ENCODE data around the gene HERC2.
"Not testable (repeated sequence)": the region's sequence is repeated elsewhere in the genome, so short reads cannot be mapped to it uniquely, and the experiment has no call there.

Gene HERC2

GRCh38 chr15:28169366-28169765 is 152.6 kb downstream of the HERC2 start:
- no peak for DNase-seq

GRCh38 chr15:28168405-28169121 is 153.4 kb downstream of the HERC2 start:
- DNase-seq, result not testable (repeated sequence)

- no peak for DNase-seq
These were observed 154.9 kb downstream of the HERC2 start for GRCh38 chr15:28167042-28167441.

GRCh38 chr15:28165791-28166190 is 156.2 kb downstream of the HERC2 start:
- no peak for DNase-seq

- DNase-seq, result no peak
These were observed 157.1 kb downstream of the HERC2 start for GRCh38 chr15:28164876-28165275.

GRCh38 chr15:28154283-28154682 is 167.7 kb downstream of the HERC2 start:
- DNase-seq, result no peak

- DNase-seq, result no peak
These were observed 168.4 kb downstream of the HERC2 start for GRCh38 chr15:28153492-28154119.

- DNase-seq, result not testable (repeated sequence)
These were observed 169.4 kb downstream of the HERC2 start for GRCh38 chr15:28152538-28152923.

- not testable (repeated sequence) for DNase-seq
These were observed 170.0 kb downstream of the HERC2 start for GRCh38 chr15:28151864-28152537.

GRCh38 chr15:28147801-28148200 is 174.2 kb downstream of the HERC2 start:
- DNase-seq, result no peak

- DNase-seq, result not testable (repeated sequence)
These were observed 176.6 kb downstream of the HERC2 start for GRCh38 chr15:28145419-28145818.

GRCh38 chr15:28140062-28140461 is 181.9 kb downstream of the HERC2 start:
- DNase-seq, result no peak

- DNase-seq, result not testable (repeated sequence)
These were observed 184.5 kb downstream of the HERC2 start for GRCh38 chr15:28137408-28138039.

GRCh38 chr15:28136236-28136904 is 185.6 kb downstream of the HERC2 start:
- DNase-seq, result not testable (repeated sequence)

- DNase-seq, result no peak
These were observed 188.7 kb downstream of the HERC2 start for GRCh38 chr15:28133281-28133680.

GRCh38 chr15:28132524-28133275 is 189.3 kb downstream of the HERC2 start:
- no peak for DNase-seq

- DNase-seq, result no peak
These were observed 190.0 kb downstream of the HERC2 start for GRCh38 chr15:28131946-28132345.

GRCh38 chr15:28131400-28131799 is 190.6 kb downstream of the HERC2 start:
- DNase-seq, result no peak

GRCh38 chr15:28130651-28131050 is 191.3 kb downstream of the HERC2 start:
- DNase-seq, result no peak

GRCh38 chr15:28129231-28129848 is 192.6 kb downstream of the HERC2 start:
- no peak for DNase-seq

GRCh38 chr15:28128031-28128430 is 193.9 kb downstream of the HERC2 start:
- DNase-seq, result no peak

- DNase-seq, result no peak
These were observed 194.9 kb downstream of the HERC2 start for GRCh38 chr15:28127036-28127435.

All from NCI-H1436 (cell line).